Mesothelial cell of epicardium (in vitro differentiated cells): Measurements from ENCODE around the gene SLCO2A1. TPM values are rescaled to one million over a fixed set of nuclear protein-coding genes. Genes with fewer than 3 reads are reported as not detected.

Source experiments
- DNase-seq, 2 experiments: peaks; one replicate each; pipeline ENCODE4 v3.0.0; 2021; ENCODE audit warnings: low spot score in 2 of 2; ENCODE audit not compliant: unreplicated experiment in 2 of 2
- H3K27ac Mint-ChIP-seq: 2 replicates; pipeline ENCODE4 v1.8.0; 2021; ENCODE audit warnings: mixed read lengths
- H3K27me3 Mint-ChIP-seq: 2 replicates; pipeline ENCODE4 v1.8.0; 2021; ENCODE audit warnings: low read depth, mixed read lengths
- H3K36me3 Mint-ChIP-seq: 2 replicates; pipeline ENCODE4 v1.8.0; 2021; ENCODE audit warnings: mixed read lengths
- H3K4me1 Mint-ChIP-seq: 2 replicates; pipeline ENCODE4 v1.8.0; 2021; ENCODE audit warnings: mixed read lengths
- H3K4me3 Mint-ChIP-seq: 2 replicates; pipeline ENCODE4 v1.8.0; 2021; ENCODE audit warnings: mild to moderate bottlenecking, moderate library complexity, mixed read lengths
- H3K9me3 Mint-ChIP-seq: 2 replicates; pipeline ENCODE4 v1.8.0; 2021; ENCODE audit warnings: mixed read lengths
- total RNA-seq: library from RNA; stranded (reverse); gene quantifications from 3 replicates; pipeline ENCODE4 v1.2.1, GENCODE V29; 2021
- TF ChIP-seq, protein P1 (sequence below): fragments of 200-600 bp; sonication (generic); IDR thresholded peaks from one replicate; pipeline ENCODE4 v1.5.0; 2021; ENCODE audit warnings: antibody characterized with exemption; ENCODE audit not compliant: unreplicated experiment

The SLCO2A1 gene
- total RNA-seq, 1 donor from 2014 or later = 24.1 TPM

DNA sequence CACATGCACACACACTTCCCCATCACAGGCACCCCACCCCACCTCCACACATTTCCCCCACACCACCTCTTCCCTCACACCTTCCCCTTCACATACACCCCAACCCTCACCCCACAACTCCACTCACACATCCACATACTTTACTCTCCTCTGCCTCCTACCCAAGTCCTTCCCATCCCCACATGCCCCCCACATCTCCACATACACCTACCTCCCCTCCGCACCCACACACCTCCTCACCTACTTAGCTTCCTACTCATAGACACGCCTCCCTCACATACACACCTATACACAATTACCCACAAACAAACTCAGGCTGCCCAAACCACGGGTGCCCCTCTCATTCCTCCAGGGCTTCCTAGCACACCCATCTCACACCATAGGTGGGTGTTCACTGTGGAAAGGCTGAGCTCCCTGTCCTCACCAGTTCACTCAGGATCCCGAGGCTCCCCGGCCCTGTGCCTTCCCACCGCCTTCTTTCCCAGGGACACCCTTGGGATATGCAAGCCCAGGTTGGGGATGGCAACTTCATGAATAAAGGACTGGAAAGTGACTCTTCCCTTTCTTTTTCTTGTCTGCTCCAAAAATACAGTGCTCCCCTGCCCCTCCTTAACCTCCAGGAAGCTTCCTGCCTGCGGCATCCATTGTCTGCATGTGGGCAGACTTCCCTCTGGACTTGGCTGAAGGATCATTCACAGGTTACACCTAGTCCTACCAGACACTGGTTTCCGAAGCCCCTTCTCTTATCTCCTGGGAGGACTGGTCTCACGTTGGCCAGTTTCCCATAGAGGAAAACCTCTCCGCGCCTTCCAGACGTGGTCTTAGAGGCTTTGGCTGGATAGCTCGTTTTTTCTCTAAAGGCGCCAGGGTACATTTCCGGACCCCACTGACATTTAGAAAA, 61.5 kb downstream of the SLCO2A1 start:
- TF ChIP-seq, protein P1, sequence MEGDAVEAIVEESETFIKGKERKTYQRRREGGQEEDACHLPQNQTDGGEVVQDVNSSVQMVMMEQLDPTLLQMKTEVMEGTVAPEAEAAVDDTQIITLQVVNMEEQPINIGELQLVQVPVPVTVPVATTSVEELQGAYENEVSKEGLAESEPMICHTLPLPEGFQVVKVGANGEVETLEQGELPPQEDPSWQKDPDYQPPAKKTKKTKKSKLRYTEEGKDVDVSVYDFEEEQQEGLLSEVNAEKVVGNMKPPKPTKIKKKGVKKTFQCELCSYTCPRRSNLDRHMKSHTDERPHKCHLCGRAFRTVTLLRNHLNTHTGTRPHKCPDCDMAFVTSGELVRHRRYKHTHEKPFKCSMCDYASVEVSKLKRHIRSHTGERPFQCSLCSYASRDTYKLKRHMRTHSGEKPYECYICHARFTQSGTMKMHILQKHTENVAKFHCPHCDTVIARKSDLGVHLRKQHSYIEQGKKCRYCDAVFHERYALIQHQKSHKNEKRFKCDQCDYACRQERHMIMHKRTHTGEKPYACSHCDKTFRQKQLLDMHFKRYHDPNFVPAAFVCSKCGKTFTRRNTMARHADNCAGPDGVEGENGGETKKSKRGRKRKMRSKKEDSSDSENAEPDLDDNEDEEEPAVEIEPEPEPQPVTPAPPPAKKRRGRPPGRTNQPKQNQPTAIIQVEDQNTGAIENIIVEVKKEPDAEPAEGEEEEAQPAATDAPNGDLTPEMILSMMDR = no peak
- H3K27ac Mint-ChIP-seq = peak overlapping the region; percentile 8

DNA sequence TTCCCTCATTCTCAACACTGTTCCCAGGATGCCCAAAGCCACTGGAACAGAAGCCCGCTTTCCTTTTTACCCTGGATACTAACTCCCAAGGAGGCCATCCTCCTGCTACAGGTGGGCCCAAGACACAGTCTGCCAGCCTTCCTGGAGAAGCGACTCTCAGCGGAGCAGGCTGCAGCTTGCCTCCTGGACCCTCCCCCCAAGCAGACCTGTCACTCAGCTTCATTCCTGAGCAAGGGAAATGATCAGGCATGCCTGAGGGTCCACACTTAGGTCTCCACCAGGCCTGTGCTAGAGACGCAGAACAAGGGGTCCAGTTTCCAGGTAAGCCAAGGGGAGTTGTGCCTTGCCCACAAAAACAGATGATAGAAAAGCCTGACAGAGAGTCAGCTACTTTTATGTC, 62.8 kb downstream of the SLCO2A1 start:
- no peak for DNase-seq
- peaks cover under 1% of the 10 kb centered on the region for H3K9me3 Mint-ChIP-seq

More for the DNA sequence above, 61.5 kb downstream of the SLCO2A1 start:
- peaks cover 12% of the 10 kb centered on the region for H3K36me3 Mint-ChIP-seq
- H3K4me3 Mint-ChIP-seq = no peak overlapping the region
- no peaks in the 10 kb centered on the region for H3K27me3 Mint-ChIP-seq
- no peak for DNase-seq
- peaks cover 12% of the 10 kb centered on the region for H3K9me3 Mint-ChIP-seq
- peaks cover 24% of the 10 kb centered on the region for H3K4me1 Mint-ChIP-seq

GRCh38 chr3:133965906-133966305, 63.8 kb downstream of the SLCO2A1 start:
- H3K9me3 Mint-ChIP-seq = no peaks in the 10 kb centered on the region
- no peaks in the 10 kb centered on the region for H3K27me3 Mint-ChIP-seq
- DNase-seq = no peak
- TF ChIP-seq, protein P1 = no peak
- no peaks in the 10 kb centered on the region for H3K36me3 Mint-ChIP-seq
- peaks cover 35% of the 10 kb centered on the region for H3K4me1 Mint-ChIP-seq
- H3K4me3 Mint-ChIP-seq = no peak overlapping the region
- H3K27ac Mint-ChIP-seq = no peak overlapping the region

More for the DNA sequence above, 62.8 kb downstream of the SLCO2A1 start:
- no peaks in the 10 kb centered on the region for H3K36me3 Mint-ChIP-seq
- peaks cover 35% of the 10 kb centered on the region for H3K4me1 Mint-ChIP-seq
- no peak overlapping the region for H3K4me3 Mint-ChIP-seq
- TF ChIP-seq, protein P1 = no peak
- no peaks in the 10 kb centered on the region for H3K27me3 Mint-ChIP-seq
- peak overlapping the region; percentile 37 for H3K27ac Mint-ChIP-seq

- peaks cover 3% of the 10 kb centered on the region for H3K9me3 Mint-ChIP-seq
- H3K4me3 Mint-ChIP-seq = no peak overlapping the region
- H3K4me1 Mint-ChIP-seq = peaks cover 35% of the 10 kb centered on the region
- H3K27ac Mint-ChIP-seq = no peak overlapping the region
- TF ChIP-seq, protein P1 = no peak
- H3K27me3 Mint-ChIP-seq = no peaks in the 10 kb centered on the region
- H3K36me3 Mint-ChIP-seq = no peaks in the 10 kb centered on the region
- DNase-seq = no peak
Measured at GRCh38 chr3:133965013-133965570, 64.6 kb downstream of the SLCO2A1 start.

GRCh38 chr3:133964547-133964946, 65.2 kb downstream of the SLCO2A1 start:
- TF ChIP-seq, protein P1 = no peak
- no peak overlapping the region for H3K4me3 Mint-ChIP-seq
- H3K9me3 Mint-ChIP-seq = peaks cover 5% of the 10 kb centered on the region
- no peaks in the 10 kb centered on the region for H3K36me3 Mint-ChIP-seq
- no peaks in the 10 kb centered on the region for H3K27me3 Mint-ChIP-seq
- H3K27ac Mint-ChIP-seq = no peak overlapping the region
- H3K4me1 Mint-ChIP-seq = peaks cover 35% of the 10 kb centered on the region
- DNase-seq = no peak
